ENCODE data around the gene CYGB. TPM values are rescaled to one million over a fixed set of nuclear protein-coding genes. Genes with fewer than 3 reads are reported as not detected.

The CYGB gene
- total RNA-seq, 1 experiment from 2014 or later, result 0.56 TPM

DNA sequence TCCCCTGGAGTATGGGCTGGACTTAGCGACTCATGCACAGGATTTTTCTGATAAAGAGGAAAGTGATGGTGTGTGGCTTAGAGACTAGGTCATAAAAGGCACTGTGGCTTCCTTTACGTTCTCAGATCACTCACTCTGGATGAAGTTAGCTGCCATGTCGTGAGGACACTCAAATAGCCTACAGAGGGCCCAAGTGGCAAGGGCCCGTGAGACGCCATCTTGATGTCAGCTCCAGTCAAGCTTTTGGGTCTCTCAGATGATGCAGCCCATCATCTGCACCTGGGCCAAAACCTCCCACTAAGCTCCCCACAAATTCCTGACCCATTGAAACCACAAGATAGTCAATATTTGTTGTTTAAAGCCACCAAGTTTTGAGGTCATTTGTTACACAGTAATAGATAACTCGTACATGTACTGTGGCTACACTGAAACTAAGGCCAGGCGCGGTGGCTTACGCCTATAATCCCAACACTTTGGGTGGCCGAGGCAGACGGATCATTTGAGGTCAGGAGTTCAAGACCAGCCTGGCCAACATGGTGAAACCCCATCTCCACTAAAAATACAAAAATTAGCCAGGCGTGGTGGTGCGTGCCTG lies 33.5 kb upstream of the CYGB start:
- no TSS peak for BruUV-seq (replicated peaks)
- DNase-seq (ENCODE audit: low spot score), result no peak
- ChIA-PET CTCF (no interaction called here), POLR2A (ENCODE audit: low non-redundant PET) (no interaction called here)
- Histone ChIP-seq H3K27me3 (replicated peaks; ENCODE audit: insufficient read depth, low read depth, low read length, poor library complexity) (no peaks in the 10 kb centered on the region), H3K9me3 (ENCODE audit: low read depth, low read length, poor library complexity, severe bottlenecking) (no peaks in the 10 kb centered on the region), H3K27ac (ENCODE audit: low read depth, low read length, poor library complexity, severe bottlenecking) (no peak overlapping the region), H3K4me3 (ENCODE audit: low read depth, low read length, poor library complexity, severe bottlenecking) (no peak overlapping the region), H3K36me3 (ENCODE audit: insufficient read depth, low read length, poor library complexity, severe bottlenecking) (peaks cover 18% of the 10 kb centered on the region), H3K4me1 (ENCODE audit: insufficient read depth, low read length, poor library complexity, severe bottlenecking) (no peaks in the 10 kb centered on the region)
- TF ChIP-seq EZH2 (IDR thresholded peaks at IDR 0.05; ENCODE audit: borderline replicate concordance, low read depth, low read length, poor library complexity, severe bottlenecking) (no peak), CTCF (conservative IDR thresholded peaks at IDR 0.05; ENCODE audit: low read depth, low read length) (no peak)
- intact Hi-C loops (cut with micrococcal nuclease; ENCODE audit: unreplicated experiment), result no loop called here

DNA sequence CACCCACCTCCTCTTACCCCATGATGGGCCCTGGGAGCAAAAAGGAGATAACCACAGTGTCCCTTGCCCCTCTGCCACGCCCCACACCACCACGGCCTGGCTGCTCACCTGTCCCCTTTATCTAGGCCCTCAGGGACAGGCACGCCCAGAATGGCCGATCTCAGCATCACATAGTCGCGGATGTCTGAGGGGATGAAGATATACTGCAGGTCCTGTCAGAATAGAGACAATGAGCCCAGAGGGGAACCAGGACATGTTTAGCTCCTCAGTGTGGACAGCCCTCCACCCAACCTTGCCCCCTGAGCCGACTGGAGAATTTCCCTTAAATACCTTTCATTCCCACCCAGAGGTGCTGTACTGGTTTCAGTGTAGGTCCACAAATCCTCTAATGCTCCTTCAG lies 32.9 kb upstream of the CYGB start:
- intact Hi-C loops (cut with micrococcal nuclease; ENCODE audit: unreplicated experiment), result no loop called here

DNA sequence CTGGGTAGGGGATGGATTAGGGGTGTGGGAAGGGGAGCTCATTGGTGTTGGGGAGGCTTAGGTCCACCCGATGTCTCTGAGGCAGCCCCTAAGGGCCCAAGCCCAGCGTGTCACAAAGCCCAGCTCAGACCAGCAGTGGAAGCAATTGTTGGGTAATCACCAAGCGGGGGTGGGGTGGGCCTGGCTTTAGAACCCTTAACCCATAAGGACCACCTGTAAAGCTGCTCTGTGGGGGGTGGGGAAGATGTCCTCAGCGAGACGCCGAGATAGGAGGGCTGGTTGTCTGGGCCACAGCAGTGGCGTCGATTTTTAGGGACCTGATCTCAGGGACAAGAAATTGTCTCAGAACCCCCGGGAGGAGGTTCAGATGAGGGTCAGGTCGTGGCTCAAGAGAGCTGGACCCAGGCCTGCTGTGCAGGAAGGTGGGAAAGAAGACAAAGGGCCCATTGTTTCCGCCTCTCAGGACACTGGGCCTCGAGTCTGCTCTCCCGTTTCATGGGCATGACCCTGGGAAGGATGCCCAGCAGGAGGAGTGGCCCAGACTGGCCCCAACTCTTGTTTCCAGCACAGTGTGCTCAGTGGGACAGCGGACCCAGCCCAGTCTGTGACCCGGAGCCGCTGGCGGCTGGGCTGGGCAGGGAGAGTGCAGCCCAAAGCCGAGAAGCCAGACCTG lies 32.2 kb upstream of the CYGB start:
- intact Hi-C loops (cut with micrococcal nuclease; ENCODE audit: unreplicated experiment), result loop anchor here (10.0 kb wide), 1 partner anchor 145 kb away; the partner anchor contains the start of gene MXRA7

More for the DNA sequence above, 32.9 kb upstream of the CYGB start:
- Histone ChIP-seq H3K36me3 (ENCODE audit: insufficient read depth, low read length, poor library complexity, severe bottlenecking) (peaks cover 23% of the 10 kb centered on the region), H3K4me1 (ENCODE audit: insufficient read depth, low read length, poor library complexity, severe bottlenecking) (no peaks in the 10 kb centered on the region), H3K9me3 (ENCODE audit: low read depth, low read length, poor library complexity, severe bottlenecking) (no peaks in the 10 kb centered on the region), H3K27me3 (replicated peaks; ENCODE audit: insufficient read depth, low read depth, low read length, poor library complexity) (no peaks in the 10 kb centered on the region), H3K27ac (ENCODE audit: low read depth, low read length, poor library complexity, severe bottlenecking) (no peak overlapping the region), H3K4me3 (ENCODE audit: low read depth, low read length, poor library complexity, severe bottlenecking) (no peak overlapping the region)
- POLR2A ChIA-PET (ENCODE audit: low non-redundant PET), result interaction anchor here (0.7 kb wide), 1 partner anchor 1249 kb away, joined by 3 read pairs; no protein-coding TSS in a partner anchor
- no TSS peak for BruUV-seq (replicated peaks)
- TF ChIP-seq CTCF (conservative IDR thresholded peaks at IDR 0.05; ENCODE audit: low read depth, low read length) (no peak), EZH2 (IDR thresholded peaks at IDR 0.05; ENCODE audit: borderline replicate concordance, low read depth, low read length, poor library complexity, severe bottlenecking) (no peak)
- no peak for DNase-seq (ENCODE audit: low spot score)
- CTCF ChIA-PET, result no interaction called here

More for the DNA sequence above, 32.2 kb upstream of the CYGB start:
- ChIA-PET POLR2A (ENCODE audit: low non-redundant PET) (interaction anchor here (0.7 kb wide), 1 partner anchor 1248 kb away, joined by 3 read pairs; no protein-coding TSS in a partner anchor), CTCF (no interaction called here)
- BruUV-seq (replicated peaks), result no TSS peak
- H3K4me1 ChIP-seq (ENCODE audit: insufficient read depth, low read length, poor library complexity, severe bottlenecking), result no peaks in the 10 kb centered on the region
- peaks cover 30% of the 10 kb centered on the region for H3K36me3 ChIP-seq (ENCODE audit: insufficient read depth, low read length, poor library complexity, severe bottlenecking)
- no peak for DNase-seq (ENCODE audit: low spot score)
- H3K4me3 ChIP-seq (ENCODE audit: low read depth, low read length, poor library complexity, severe bottlenecking), result no peak overlapping the region
- no peak for TF ChIP-seq EZH2 (IDR thresholded peaks at IDR 0.05; ENCODE audit: borderline replicate concordance, low read depth, low read length, poor library complexity, severe bottlenecking)
- no peak for TF ChIP-seq CTCF (conservative IDR thresholded peaks at IDR 0.05; ENCODE audit: low read depth, low read length)
- no peaks in the 10 kb centered on the region for H3K27me3 ChIP-seq (replicated peaks; ENCODE audit: insufficient read depth, low read depth, low read length, poor library complexity)
- H3K27ac ChIP-seq (ENCODE audit: low read depth, low read length, poor library complexity, severe bottlenecking), result no peak overlapping the region
- no peaks in the 10 kb centered on the region for H3K9me3 ChIP-seq (ENCODE audit: low read depth, low read length, poor library complexity, severe bottlenecking)

Data from A673 (cell line).